H9 (cell line): Measurements from ENCODE around the gene FBLN1. TPM values are rescaled to one million over a fixed set of nuclear protein-coding genes. Genes with fewer than 3 reads are reported as not detected.

Experiments
- DNase-seq: peaks from one replicate; pipeline ENCODE4 v3.0.0-alpha.2; 2017
- H2AFZ ChIP-seq: one replicate; pipeline ENCODE4 v1.6.1; 2013; ENCODE audit warnings: mild to moderate bottlenecking, low read length, control low read depth, moderate library complexity
- H2AK5ac ChIP-seq: 2 replicates; pipeline ENCODE4 v1.6.1; 2013; ENCODE audit warnings: low read length, control low read depth, mixed read lengths; ENCODE audit not compliant: insufficient read length
- H2BK120ac ChIP-seq: one replicate; pipeline ENCODE4 v1.6.1; 2013; ENCODE audit warnings: low read depth, mild to moderate bottlenecking, low read length, control low read depth, inconsistent platforms; ENCODE audit not compliant: poor library complexity, severe bottlenecking
- H2BK12ac ChIP-seq: 2 replicates; pipeline ENCODE4 v1.6.1; 2013; ENCODE audit warnings: low read length, control low read depth, mixed read lengths, low read depth; ENCODE audit not compliant: insufficient read length
- H2BK15ac ChIP-seq: 2 replicates; pipeline ENCODE4 v1.6.1; 2013; ENCODE audit warnings: low read depth, low read length, control low read depth
- H2BK20ac ChIP-seq: one replicate; pipeline ENCODE4 v1.6.1; 2013; ENCODE audit warnings: low read depth, mild to moderate bottlenecking, low read length, control low read depth, inconsistent platforms; ENCODE audit not compliant: poor library complexity, severe bottlenecking
- H2BK5ac ChIP-seq: 2 replicates; pipeline ENCODE4 v1.6.1; 2013; ENCODE audit warnings: low read length, control low read depth, mixed read lengths; ENCODE audit not compliant: insufficient read length
- H3K14ac ChIP-seq: 2 replicates; pipeline ENCODE4 v1.6.1; 2013; ENCODE audit warnings: low read length, control low read depth; ENCODE audit not compliant: insufficient read depth
- H3K18ac ChIP-seq: 2 replicates; pipeline ENCODE4 v1.6.1; 2013; ENCODE audit warnings: low read depth, mild to moderate bottlenecking, mixed read lengths, low read length, control low read depth; ENCODE audit not compliant: insufficient read length
- H3K23ac ChIP-seq: 2 replicates; pipeline ENCODE4 v1.6.1; 2013; ENCODE audit warnings: low read length, control low read depth, mixed read lengths, low read depth; ENCODE audit not compliant: insufficient read length
- H3K23me2 ChIP-seq: 2 replicates; pipeline ENCODE4 v1.6.1; 2013; ENCODE audit warnings: low read depth, mild to moderate bottlenecking, mixed read lengths, low read length, control low read depth; ENCODE audit not compliant: insufficient read length, poor library complexity, severe bottlenecking
- H3K27ac ChIP-seq: 2 replicates; pipeline ENCODE4 v1.5.1; 2013; ENCODE audit warnings: low read length, control low read depth, mixed read lengths, low read depth; ENCODE audit not compliant: insufficient read length
- H3K27me3 ChIP-seq: 2 replicates; pipeline ENCODE4 v1.6.1; 2013; ENCODE audit warnings: low read length, control low read depth, inconsistent platforms; ENCODE audit not compliant: insufficient read depth
- H3K4ac ChIP-seq: 2 replicates; pipeline ENCODE4 v1.6.1; 2013; ENCODE audit warnings: low read depth, mild to moderate bottlenecking, control low read depth, inconsistent platforms, low read length, moderate library complexity
- H3K4me1 ChIP-seq: 2 replicates; pipeline ENCODE4 v1.6.1; 2013; ENCODE audit warnings: low read length, control low read depth, inconsistent platforms; ENCODE audit not compliant: insufficient read depth
- H3K4me2 ChIP-seq: 2 replicates; pipeline ENCODE4 v1.6.1; 2013; ENCODE audit warnings: low read length, control low read depth, mixed read lengths; ENCODE audit not compliant: insufficient read length, insufficient read depth
- H3K56ac ChIP-seq: 2 replicates; pipeline ENCODE4 v1.6.1; 2013; ENCODE audit warnings: low read depth, mild to moderate bottlenecking, mixed read lengths, low read length, control low read depth; ENCODE audit not compliant: insufficient read length
- H3K79me1 ChIP-seq: 2 replicates; pipeline ENCODE4 v1.6.1; 2013; ENCODE audit warnings: low read depth, mild to moderate bottlenecking, moderate library complexity, low read length, control low read depth, inconsistent platforms; ENCODE audit not compliant: insufficient read depth, poor library complexity, severe bottlenecking
- H3K79me2 ChIP-seq: 2 replicates; pipeline ENCODE4 v1.6.1; 2013; ENCODE audit warnings: low read length, control low read depth, inconsistent platforms; ENCODE audit not compliant: insufficient read depth
- H3K9ac ChIP-seq: 2 replicates; pipeline ENCODE4 v1.6.1; 2013; ENCODE audit warnings: low read length, control low read depth, mixed read lengths; ENCODE audit not compliant: insufficient read length; ENCODE audit errors: extremely low read depth
- H3K9me3 ChIP-seq: one replicate; pipeline ENCODE4 v1.6.1; 2013; ENCODE audit warnings: low read depth, low read length, inconsistent platforms; ENCODE audit not compliant: control insufficient read depth
- H3T11ph ChIP-seq: one replicate; pipeline ENCODE4 v1.6.1; 2013; ENCODE audit warnings: mild to moderate bottlenecking, low read length, control low read depth, inconsistent platforms
- H4K20me1 ChIP-seq: one replicate; pipeline ENCODE4 v1.6.1; 2013; ENCODE audit not compliant: control insufficient read depth, insufficient read length, insufficient read depth
- H4K5ac ChIP-seq: 2 replicates; pipeline ENCODE4 v1.6.1; 2013; ENCODE audit warnings: low read depth, mild to moderate bottlenecking, mixed read lengths, low read length, control low read depth; ENCODE audit not compliant: insufficient read length
- H4K8ac ChIP-seq: replicated peaks from 2 replicates; pipeline ENCODE4 v1.6.1; 2013; ENCODE audit warnings: low read length, control low read depth, mixed read lengths, low read depth; ENCODE audit not compliant: insufficient read length
- H4K91ac ChIP-seq: 2 replicates; pipeline ENCODE4 v1.6.1; 2013; ENCODE audit warnings: low read depth, mild to moderate bottlenecking, moderate library complexity, mixed read lengths, low read length, control low read depth; ENCODE audit not compliant: insufficient read length
- H3K27ac Mint-ChIP-seq, 3 experiments: 2 replicates in 2 of 3; 3 replicates in 1 of 3; pipeline ENCODE4 v1.8.0; 2020 to 2021; ENCODE audit warnings: mixed read lengths in 3 of 3, mild to moderate bottlenecking in 1 of 3, moderate library complexity in 1 of 3
- H3K27me3 Mint-ChIP-seq: 2 replicates; pipeline ENCODE4 v1.8.0; 2021; ENCODE audit warnings: low read depth, mild to moderate bottlenecking, moderate library complexity, mixed read lengths
- H3K36me3 Mint-ChIP-seq, 3 experiments: 2 replicates in 2 of 3; 3 replicates in 1 of 3; pipeline ENCODE4 v1.8.0; 2020 to 2021; ENCODE audit warnings: low read depth in 3 of 3, mixed read lengths in 3 of 3; ENCODE audit not compliant: insufficient read depth in 1 of 3
- H3K4me1 Mint-ChIP-seq, 2 experiments: 2 replicates each; pipeline ENCODE4 v1.8.0; 2020; ENCODE audit warnings: mixed read lengths in 2 of 2
- H3K4me3 Mint-ChIP-seq, 2 experiments: 2 replicates in 1 of 2; 3 replicates in 1 of 2; pipeline ENCODE4 v1.8.0; 2020 to 2021; ENCODE audit warnings: mild to moderate bottlenecking in 2 of 2, mixed read lengths in 2 of 2, moderate library complexity in 1 of 2
- H3K9me3 Mint-ChIP-seq, 2 experiments: 2 replicates in 1 of 2; 3 replicates in 1 of 2; pipeline ENCODE4 v1.8.0; 2020; ENCODE audit warnings: mild to moderate bottlenecking in 2 of 2, mixed read lengths in 2 of 2, moderate library complexity in 1 of 2
- WGBS: extraction: QIAGEN DNeasy Blood & Tissue Kit; methylation state at CpG from one replicate; pipeline ENCODE4 v1.1.7; 2013; ENCODE audit warnings: missing lambda C conversion rate, low lambda C conversion rate, mixed read lengths; ENCODE audit not compliant: insufficient read length; ENCODE audit errors: extremely low coverage; 5-methylcytosine and 5-hydroxymethylcytosine counted together
- total RNA-seq: library from RNA; stranded (reverse); gene quantifications from 2 replicates; pipeline ENCODE4 v1.2.1, GENCODE V29; 2021
- TF ChIP-seq, protein P1 (sequence below): fragments of 200-600 bp; sonication (generic); conservative IDR thresholded peaks from 3 replicates; pipeline ENCODE4 v1.8.0; 2021; ENCODE audit warnings: antibody characterized with exemption, mild to moderate bottlenecking

Gene FBLN1
- total RNA-seq, 1 experiment from 2014 or later: 140 TPM

DNA sequence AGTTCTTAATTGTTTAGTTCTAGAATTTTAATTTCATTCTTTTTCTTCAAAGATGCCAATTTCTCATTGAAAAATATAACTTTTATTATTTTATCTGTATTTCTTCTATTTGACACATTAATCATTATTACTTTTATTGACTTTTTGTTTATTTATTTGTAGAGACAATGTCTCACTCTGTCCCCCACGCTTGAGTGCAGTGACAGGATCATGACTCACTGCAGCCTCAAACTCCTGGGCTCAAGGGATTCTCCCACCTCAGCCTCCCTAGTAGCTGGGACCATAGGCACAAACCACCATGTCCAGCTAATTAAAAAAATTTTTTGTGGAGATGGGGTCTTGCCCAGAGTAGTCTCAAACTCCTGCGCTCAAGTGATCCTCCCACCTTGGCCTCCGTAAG, 30.3 kb upstream of the FBLN1 start:
- H3K56ac ChIP-seq: no peak overlapping the region
- no peaks in the 10 kb centered on the region for H3K9me3 ChIP-seq
- no peak overlapping the region for H3K4ac ChIP-seq
- no peaks in the 10 kb centered on the region for H3K79me1 ChIP-seq
- no peaks in the 10 kb centered on the region for H4K20me1 ChIP-seq
- no peak overlapping the region for H2BK120ac ChIP-seq
- H3K23ac ChIP-seq: no peak overlapping the region
- Mint-ChIP-seq H3K36me3 (peaks cover 0 to 5% (median 4%) of the 10 kb centered on the region in 3 experiments; a peak in 3 of 7 replicates), H3K27me3 (peaks cover 4% of the 10 kb centered on the region), H3K4me3 (no peak overlapping the region), H3K4me1 (peaks cover 40 to 41% of the 10 kb centered on the region in 2 experiments), H3K27ac (no peak overlapping the region), H3K9me3 (peaks cover 3 to 4% of the 10 kb centered on the region in 2 experiments; a peak in 4 of 5 replicates)
- H3K18ac ChIP-seq: no peak overlapping the region
- no peak overlapping the region for H2BK12ac ChIP-seq
- no peak for DNase-seq
- no peaks in the 10 kb centered on the region for H3K27me3 ChIP-seq
- WGBS: no CpG with 5 or more reads among the region's 3 CpGs
- no peak overlapping the region for H3K14ac ChIP-seq
- peaks cover 4% of the 10 kb centered on the region; the same call in 1 of the 2 replicates for H3K4me1 ChIP-seq
- TF ChIP-seq, protein P1, sequence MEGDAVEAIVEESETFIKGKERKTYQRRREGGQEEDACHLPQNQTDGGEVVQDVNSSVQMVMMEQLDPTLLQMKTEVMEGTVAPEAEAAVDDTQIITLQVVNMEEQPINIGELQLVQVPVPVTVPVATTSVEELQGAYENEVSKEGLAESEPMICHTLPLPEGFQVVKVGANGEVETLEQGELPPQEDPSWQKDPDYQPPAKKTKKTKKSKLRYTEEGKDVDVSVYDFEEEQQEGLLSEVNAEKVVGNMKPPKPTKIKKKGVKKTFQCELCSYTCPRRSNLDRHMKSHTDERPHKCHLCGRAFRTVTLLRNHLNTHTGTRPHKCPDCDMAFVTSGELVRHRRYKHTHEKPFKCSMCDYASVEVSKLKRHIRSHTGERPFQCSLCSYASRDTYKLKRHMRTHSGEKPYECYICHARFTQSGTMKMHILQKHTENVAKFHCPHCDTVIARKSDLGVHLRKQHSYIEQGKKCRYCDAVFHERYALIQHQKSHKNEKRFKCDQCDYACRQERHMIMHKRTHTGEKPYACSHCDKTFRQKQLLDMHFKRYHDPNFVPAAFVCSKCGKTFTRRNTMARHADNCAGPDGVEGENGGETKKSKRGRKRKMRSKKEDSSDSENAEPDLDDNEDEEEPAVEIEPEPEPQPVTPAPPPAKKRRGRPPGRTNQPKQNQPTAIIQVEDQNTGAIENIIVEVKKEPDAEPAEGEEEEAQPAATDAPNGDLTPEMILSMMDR: no peak
- H3K27ac ChIP-seq: no peak overlapping the region
- H3K23me2 ChIP-seq: no peaks in the 10 kb centered on the region
- H4K5ac ChIP-seq: no peak overlapping the region
- no peak overlapping the region for H2BK15ac ChIP-seq
- no peak overlapping the region for H4K8ac ChIP-seq
- H3K4me2 ChIP-seq: no peak overlapping the region
- H4K91ac ChIP-seq: no peak overlapping the region
- no peak overlapping the region for H3T11ph ChIP-seq
- H2BK20ac ChIP-seq: no peak overlapping the region
- H2BK5ac ChIP-seq: no peak overlapping the region
- no peak overlapping the region for H3K9ac ChIP-seq
- H2AK5ac ChIP-seq: no peak overlapping the region
- no peak overlapping the region for H2AFZ ChIP-seq
- H3K79me2 ChIP-seq: no peaks in the 10 kb centered on the region
